PFSK-1 (cell line): ENCODE results near the gene MMP12.

ENCODE experiments used
- FOXP2 ChIP-seq: optimal IDR thresholded peaks from 2 replicates; pipeline ENCODE3; 2011; ENCODE audit warnings: borderline replicate concordance, control low read depth, inconsistent platforms; ENCODE audit not compliant: insufficient read depth; ENCODE audit errors: extremely low read length, extremely low read depth
- POLR2AphosphoS5 ChIP-seq: IDR thresholded peaks from 2 replicates; pipeline ENCODE4 v1.6.1; 2012; ENCODE audit warnings: low read depth, mild to moderate bottlenecking, control low read depth, low read length, moderate library complexity
- REST ChIP-seq, 2 experiments: IDR thresholded peaks; 2 replicates each; pipeline versions ENCODE4 v1.6.1 to v1.8.0; 2011 to 2012; ENCODE audit warnings: low read depth in 2 of 2, low read length in 2 of 2, control low read depth in 1 of 2, inconsistent platforms in 1 of 2, mild to moderate bottlenecking in 1 of 2, moderate library complexity in 1 of 2; ENCODE audit not compliant: insufficient read depth in 1 of 2
- SIN3A ChIP-seq: IDR thresholded peaks from 2 replicates; pipeline ENCODE4 v1.6.1; 2012; ENCODE audit warnings: mild to moderate bottlenecking, low read length, moderate library complexity, borderline replicate concordance; ENCODE audit not compliant: insufficient read depth
- TAF1 ChIP-seq: IDR thresholded peaks from 2 replicates; pipeline ENCODE4 v1.6.1; 2012; ENCODE audit warnings: low read length, control low read depth, borderline replicate concordance; ENCODE audit not compliant: insufficient read depth

Gene MMP12

GRCh38 chr11:102830001-102830727, 44.6 kb downstream of the MMP12 start:
- TF ChIP-seq TAF1 (no peak), REST (IDR thresholded peaks at IDR 0.05; ENCODE audit: insufficient read depth in 1 of 2, low read depth in 2 of 2, low read length in 2 of 2) (no peak), FOXP2 (no peak), SIN3A (no peak), POLR2AphosphoS5 (no peak)

DNA sequence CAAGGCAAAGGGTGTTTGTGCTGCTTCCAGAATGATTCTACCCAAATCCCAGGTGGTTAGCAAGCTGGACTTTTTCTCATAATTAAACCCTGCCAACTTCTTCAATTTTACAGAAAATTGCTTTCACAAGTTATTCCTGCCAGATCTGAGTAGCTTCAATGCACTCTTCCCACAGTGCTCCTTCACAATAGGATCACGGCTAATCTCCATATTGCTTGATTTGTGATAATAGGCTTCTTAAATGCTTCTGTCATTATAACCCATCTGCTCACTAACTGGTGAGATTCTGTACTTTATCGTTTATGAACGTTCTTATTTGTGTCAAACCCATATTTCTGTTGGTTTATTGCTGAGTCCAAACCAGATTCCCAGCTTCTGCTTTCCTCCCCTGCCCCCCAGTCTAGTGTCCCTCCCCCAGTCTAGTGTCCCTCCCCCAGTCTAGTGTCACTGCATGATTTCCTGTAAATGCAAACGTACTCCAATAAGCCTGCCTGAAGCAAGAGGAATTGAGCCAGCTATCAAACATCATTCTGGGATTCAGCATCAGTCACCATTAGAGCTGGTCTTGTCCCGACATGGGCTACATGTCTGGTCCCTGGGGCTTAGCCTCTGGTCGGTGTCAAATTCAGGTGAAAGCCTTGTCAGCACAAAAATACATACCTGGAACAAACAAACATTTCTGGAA, 45.3 kb downstream of the MMP12 start:
- no peak for TF ChIP-seq SIN3A
- no peak for TF ChIP-seq REST (IDR thresholded peaks at IDR 0.05; ENCODE audit: insufficient read depth in 1 of 2, low read depth in 2 of 2, low read length in 2 of 2)

GRCh38 chr11:102824556-102824955, 50.2 kb downstream of the MMP12 start:
- TF ChIP-seq SIN3A (no peak), REST (IDR thresholded peaks at IDR 0.05; ENCODE audit: insufficient read depth in 1 of 2, low read depth in 2 of 2, low read length in 2 of 2) (no peak), TAF1 (no peak)

DNA sequence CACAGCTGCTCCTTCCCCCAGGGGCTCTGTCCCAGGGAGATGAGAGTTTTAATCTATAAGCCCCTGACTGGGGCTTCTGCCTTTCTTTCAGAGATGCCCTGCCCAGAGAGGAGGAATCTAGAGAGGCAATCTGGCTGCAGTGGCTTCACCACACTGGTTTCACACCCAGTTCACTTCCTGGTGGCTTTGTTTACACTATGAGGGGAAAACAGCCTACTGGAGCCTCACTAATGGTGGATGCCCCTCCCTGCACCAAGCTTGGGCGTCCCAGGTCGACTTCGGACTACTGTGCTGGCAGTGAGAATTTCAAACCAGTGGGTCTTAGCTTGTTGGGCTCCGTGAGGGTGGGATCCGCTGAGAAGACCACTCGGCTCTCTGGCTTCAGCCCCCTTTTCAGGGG, 55.3 kb downstream of the MMP12 start:
- no peak for TF ChIP-seq TAF1
- TF ChIP-seq SIN3A = no peak
- TF ChIP-seq FOXP2 = no peak
- no peak for TF ChIP-seq REST (IDR thresholded peaks at IDR 0.05; ENCODE audit: insufficient read depth in 1 of 2, low read depth in 2 of 2, low read length in 2 of 2)
- no peak for TF ChIP-seq POLR2AphosphoS5

- no peak for TF ChIP-seq POLR2AphosphoS5
- no peak for TF ChIP-seq TAF1
- no peak for TF ChIP-seq REST (IDR thresholded peaks at IDR 0.05; ENCODE audit: insufficient read depth in 1 of 2, low read depth in 2 of 2, low read length in 2 of 2)
These were observed 61.3 kb downstream of the MMP12 start for GRCh38 chr11:102813484-102813883.
